Left ventricle myocardium inferior (tissue), 1 donor: ENCODE measurements around the gene CDK15. TPM values are rescaled to one million over a fixed set of nuclear protein-coding genes. Genes with fewer than 3 reads are reported as not detected.

ENCODE experiments used
- DNase-seq: peaks from one replicate; pipeline ENCODE4 v3.0.0-alpha.2; 2020
- H3K27ac ChIP-seq: fragments of 200-600 bp; replicated peaks from 2 replicates; pipeline ENCODE4 v1.8.0; 2021
- H3K27me3 ChIP-seq: fragments of 200-600 bp; 2 replicates; pipeline ENCODE4 v1.8.0; 2021; ENCODE audit warnings: low read depth
- H3K36me3 ChIP-seq: fragments of 200-600 bp; 2 replicates; pipeline ENCODE4 v1.8.0; 2021
- H3K4me1 ChIP-seq: fragments of 200-600 bp; 2 replicates; pipeline ENCODE4 v1.8.0; 2021
- H3K4me3 ChIP-seq: fragments of 200-600 bp; 2 replicates; pipeline ENCODE4 v1.8.0; 2021; ENCODE audit warnings: mild to moderate bottlenecking, moderate library complexity
- H3K9me3 ChIP-seq: fragments of 200-600 bp; replicated peaks from 2 replicates; pipeline ENCODE4 v1.8.0; 2021
- intact Hi-C: fragments of 100-400 bp; cut with micrococcal nuclease; formaldehyde crosslinking; loops from one replicate; pipeline ENCODE4 v1.11.0; 2022
- total RNA-seq: library from RNA; stranded (reverse); fragmentation: NEBNext Ultra II Directional; extraction: Animal tissue kit (Norgen Biotek cat#: 25700); gene quantifications from one replicate; pipeline ENCODE4 v1.2.1, GENCODE V29; 2021
- TF ChIP-seq, protein P1 (sequence below): fragments of 200-600 bp; IDR thresholded peaks from 2 replicates; pipeline ENCODE4 v1.8.0; 2021; ENCODE audit warnings: antibody characterized with exemption, mild to moderate bottlenecking, borderline replicate concordance
- donor health status: DM: no; HTN: yes; CAD: no; lungs with severe emphysema.

CDK15 gene
- total RNA-seq, 1 donor from 2014 or later, result 0.16 TPM

DNA sequence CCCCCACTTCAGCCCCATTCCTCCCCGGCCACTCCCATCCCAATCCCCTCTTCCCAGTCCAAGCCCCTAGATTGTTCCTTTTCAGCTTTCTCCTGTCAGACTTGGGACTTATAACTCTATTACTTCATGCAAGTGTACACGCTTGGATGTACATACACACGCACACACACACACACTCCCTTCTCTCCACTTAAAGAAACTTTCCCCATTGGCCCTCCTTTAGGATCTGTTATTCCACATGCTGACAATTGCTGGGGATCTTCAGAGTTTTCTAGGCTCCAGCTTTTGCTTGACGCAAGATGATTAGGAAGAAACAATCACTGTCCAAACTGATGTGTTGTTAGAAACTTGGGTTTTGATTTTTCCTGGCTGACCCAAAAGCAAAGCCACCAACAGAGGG, 75.4 kb downstream of the CDK15 start:
- Histone ChIP-seq H3K27me3 (peaks cover 15% of the 10 kb centered on the region), H3K4me1 (peaks cover 40% of the 10 kb centered on the region), H3K27ac (no peak overlapping the region), H3K36me3 (no peaks in the 10 kb centered on the region), H3K9me3 (no peaks in the 10 kb centered on the region), H3K4me3 (no peak overlapping the region)
- no peak for DNase-seq
- TF ChIP-seq, protein P1, sequence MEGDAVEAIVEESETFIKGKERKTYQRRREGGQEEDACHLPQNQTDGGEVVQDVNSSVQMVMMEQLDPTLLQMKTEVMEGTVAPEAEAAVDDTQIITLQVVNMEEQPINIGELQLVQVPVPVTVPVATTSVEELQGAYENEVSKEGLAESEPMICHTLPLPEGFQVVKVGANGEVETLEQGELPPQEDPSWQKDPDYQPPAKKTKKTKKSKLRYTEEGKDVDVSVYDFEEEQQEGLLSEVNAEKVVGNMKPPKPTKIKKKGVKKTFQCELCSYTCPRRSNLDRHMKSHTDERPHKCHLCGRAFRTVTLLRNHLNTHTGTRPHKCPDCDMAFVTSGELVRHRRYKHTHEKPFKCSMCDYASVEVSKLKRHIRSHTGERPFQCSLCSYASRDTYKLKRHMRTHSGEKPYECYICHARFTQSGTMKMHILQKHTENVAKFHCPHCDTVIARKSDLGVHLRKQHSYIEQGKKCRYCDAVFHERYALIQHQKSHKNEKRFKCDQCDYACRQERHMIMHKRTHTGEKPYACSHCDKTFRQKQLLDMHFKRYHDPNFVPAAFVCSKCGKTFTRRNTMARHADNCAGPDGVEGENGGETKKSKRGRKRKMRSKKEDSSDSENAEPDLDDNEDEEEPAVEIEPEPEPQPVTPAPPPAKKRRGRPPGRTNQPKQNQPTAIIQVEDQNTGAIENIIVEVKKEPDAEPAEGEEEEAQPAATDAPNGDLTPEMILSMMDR, result no peak
- intact Hi-C loops, result no loop called here

DNA sequence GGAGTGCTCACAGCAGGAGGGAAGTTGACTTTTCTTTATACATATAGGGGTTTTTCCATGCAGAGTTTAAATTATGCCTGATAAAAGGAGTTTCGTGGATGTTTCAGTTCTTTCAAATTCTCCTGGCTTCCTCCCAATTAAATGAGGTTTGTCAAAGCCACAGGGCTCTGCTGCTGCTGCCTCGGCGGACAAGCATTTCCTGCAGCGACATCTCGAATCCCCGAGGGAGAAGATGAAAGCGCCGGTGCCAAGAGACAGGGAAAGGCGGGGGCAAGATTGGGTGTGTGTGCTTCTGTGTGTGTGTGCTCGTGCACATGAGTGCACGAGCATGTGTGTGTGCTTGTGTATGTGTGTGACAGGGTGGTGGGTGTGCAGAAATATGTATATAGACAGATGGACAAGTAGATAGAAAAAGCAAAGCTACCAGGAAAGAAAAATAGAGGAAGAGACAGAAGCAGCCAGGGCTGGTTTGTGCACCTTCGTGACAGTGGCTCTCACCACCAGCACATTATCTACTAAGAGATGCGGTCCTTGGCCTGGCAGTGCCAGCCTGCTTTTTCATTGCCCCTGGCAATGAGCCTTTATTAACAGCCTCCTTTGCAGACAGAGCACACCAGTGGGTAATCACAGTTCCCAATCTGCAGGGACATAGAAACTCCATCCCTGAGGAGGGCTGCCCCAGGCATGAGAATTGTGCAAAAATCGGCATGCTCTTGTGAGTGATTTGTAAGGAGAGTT, 76.2 kb downstream of the CDK15 start:
- DNase-seq, result no peak

DNA sequence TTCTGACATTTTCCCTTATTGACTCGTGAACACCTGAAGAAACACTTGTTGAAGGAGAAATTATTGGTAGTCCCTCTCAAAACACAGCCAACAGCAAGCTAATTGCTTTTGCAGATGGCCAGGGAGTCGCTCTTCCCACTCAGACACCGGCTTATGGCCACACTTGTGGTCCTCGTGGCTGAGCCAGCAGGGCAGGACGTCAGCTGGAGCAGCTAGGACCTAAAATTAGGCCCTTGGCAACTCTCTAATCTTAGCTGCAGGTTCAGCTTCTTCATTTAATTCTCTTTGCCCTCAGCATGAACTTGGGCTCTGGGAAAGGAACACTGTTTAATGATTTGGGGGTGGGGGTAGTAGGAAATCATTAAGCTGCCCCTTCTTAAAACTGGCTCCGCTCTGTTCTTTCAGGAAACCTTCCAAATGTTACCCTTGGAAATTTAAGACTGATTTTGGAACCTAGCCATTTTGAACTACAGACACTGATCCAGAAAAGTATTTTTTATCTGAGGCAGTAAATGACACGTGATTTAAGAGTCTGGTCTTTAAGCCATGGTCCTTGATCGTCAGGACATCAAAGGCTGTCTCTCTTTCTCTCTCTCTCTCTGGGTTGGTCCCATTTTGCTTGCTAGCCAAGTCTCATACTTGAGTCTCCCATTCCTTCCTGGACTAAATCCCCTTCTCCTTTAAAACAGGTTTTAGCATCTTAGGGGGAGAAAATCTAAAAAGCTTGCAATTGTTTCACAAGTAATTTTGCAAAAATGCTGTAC, 77.5 kb downstream of the CDK15 start:
- H3K27me3 ChIP-seq, result peaks cover 19% of the 10 kb centered on the region
- DNase-seq, result peak; percentile 63
- TF ChIP-seq, protein P1, result no peak
- H3K9me3 ChIP-seq, result no peaks in the 10 kb centered on the region
- peak overlapping the region; percentile 85 for H3K27ac ChIP-seq
- H3K36me3 ChIP-seq, result no peaks in the 10 kb centered on the region
- intact Hi-C loops, result no loop called here
- peaks cover 40% of the 10 kb centered on the region for H3K4me1 ChIP-seq
- no peak overlapping the region for H3K4me3 ChIP-seq

More for the DNA sequence above, 76.2 kb downstream of the CDK15 start:
- Histone ChIP-seq H3K27ac (no peak overlapping the region), H3K4me1 (peaks cover 40% of the 10 kb centered on the region), H3K36me3 (no peaks in the 10 kb centered on the region), H3K9me3 (no peaks in the 10 kb centered on the region), H3K4me3 (peak overlapping the region; percentile 14), H3K27me3 (peaks cover 21% of the 10 kb centered on the region)
- TF ChIP-seq, protein P1, result no peak
- intact Hi-C loops, result no loop called here

DNA sequence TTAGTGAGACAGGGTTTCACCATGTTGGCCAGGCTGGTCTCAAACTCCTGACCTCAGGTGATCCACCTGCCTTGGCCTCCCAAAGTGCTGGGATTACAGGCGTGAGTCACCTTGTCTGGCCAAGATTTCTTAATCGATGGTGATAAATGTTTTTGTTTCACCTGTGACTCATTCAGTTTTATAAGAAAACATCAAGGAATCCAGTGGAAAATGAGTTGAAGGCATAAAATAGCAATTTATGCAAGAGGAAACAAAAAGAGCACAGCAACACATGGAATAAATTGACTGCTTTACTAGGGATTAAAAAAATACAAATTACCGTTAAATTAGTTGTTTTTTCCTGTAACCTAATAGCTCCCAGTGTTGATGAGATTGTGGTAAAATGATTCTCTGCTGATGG, 80.2 kb downstream of the CDK15 start:
- peaks cover 29% of the 10 kb centered on the region for H3K4me1 ChIP-seq
- no peaks in the 10 kb centered on the region for H3K36me3 ChIP-seq
- TF ChIP-seq, protein P1, result no peak
- no peak for DNase-seq
- no peak overlapping the region for H3K27ac ChIP-seq
- no peaks in the 10 kb centered on the region for H3K9me3 ChIP-seq
- intact Hi-C loops, result no loop called here
- no peak overlapping the region for H3K4me3 ChIP-seq
- peaks cover 31% of the 10 kb centered on the region for H3K27me3 ChIP-seq

DNA sequence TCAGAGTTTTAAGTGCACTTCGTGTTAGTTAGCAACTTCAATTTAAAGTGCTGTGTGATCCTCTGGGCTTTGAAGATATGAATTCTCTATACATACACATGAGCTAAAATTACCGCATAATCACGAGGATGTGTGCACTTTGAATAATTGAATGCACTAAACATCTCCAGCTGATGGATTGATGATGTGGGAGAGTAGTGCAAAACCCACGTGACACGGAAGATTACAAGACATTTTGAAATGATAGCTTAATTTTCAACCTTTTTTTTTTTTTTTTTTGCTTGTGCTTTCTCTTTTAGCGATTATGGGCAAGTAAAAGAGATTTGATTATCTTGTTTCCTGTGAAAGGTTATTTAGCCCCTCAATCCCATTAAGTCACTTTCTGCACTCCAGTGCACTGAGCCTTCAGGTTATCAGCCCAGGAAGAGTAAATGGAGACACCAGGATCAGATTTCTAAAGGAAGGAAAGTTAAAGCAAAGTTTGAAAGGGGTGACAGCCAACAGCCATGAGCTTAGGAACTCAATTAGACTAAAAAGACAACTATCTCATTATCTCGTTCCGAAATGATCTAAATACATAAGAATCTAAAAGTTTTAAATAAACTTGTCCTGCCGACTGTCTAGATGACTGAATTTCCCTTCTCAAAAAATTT, 81.6 kb downstream of the CDK15 start:
- Histone ChIP-seq H3K36me3 (no peaks in the 10 kb centered on the region), H3K9me3 (no peaks in the 10 kb centered on the region), H3K4me1 (peaks cover 15% of the 10 kb centered on the region), H3K4me3 (peak overlapping the region; percentile 51), H3K27me3 (peaks cover 44% of the 10 kb centered on the region), H3K27ac (no peak overlapping the region)
- intact Hi-C loops, result no loop called here
- DNase-seq, result no peak
- TF ChIP-seq, protein P1, result no peak
